22Rv1 (cell line): ENCODE data around the gene TAF11L5.
"Not testable (repeated sequence)": the region's sequence is repeated elsewhere in the genome, so short reads cannot be mapped to it uniquely, and the experiment has no call there.

Source experiments
- H3K27ac ChIP-seq: fragments of 450-650 bp; 2 replicates; pipeline ENCODE4 v1.5.1; 2017
- CTCF ChIP-seq: fragments of 450-650 bp; IDR thresholded peaks from 2 replicates; pipeline ENCODE4 v1.5.1; 2017; ENCODE audit warnings: mild to moderate bottlenecking
- ZFX ChIP-seq: fragments of 450-650 bp; IDR thresholded peaks from 2 replicates; pipeline ENCODE4 v1.6.1; 2017; ENCODE audit warnings: antibody characterized with exemption, borderline replicate concordance

TAF11L5 gene

GRCh38 chr5:17524935-17525334 lies at the start of gene TAF11L5:
Gene TAF11L5 (plus strand): TSS chr5:17525235.
- H3K27ac ChIP-seq, result not testable (repeated sequence)

- no peak for TF ChIP-seq CTCF
- no peak for TF ChIP-seq ZFX
- no peak overlapping the region for H3K27ac ChIP-seq
These were observed 48.0 kb upstream of the TAF11L5 start for GRCh38 chr5:17477043-17477442.

- H3K27ac ChIP-seq, result no peak overlapping the region
These were observed 47.3 kb upstream of the TAF11L5 start for GRCh38 chr5:17477573-17478265.

GRCh38 chr5:17481378-17481777 lies 43.7 kb upstream of the TAF11L5 start:
- no peak overlapping the region for H3K27ac ChIP-seq
- TF ChIP-seq CTCF, result no peak
- TF ChIP-seq ZFX, result no peak

More at GRCh38 chr5:17477573-17478265, 47.3 kb upstream of the TAF11L5 start:
- TF ChIP-seq CTCF, result no peak
- TF ChIP-seq ZFX, result no peak

GRCh38 chr5:17482790-17483189 lies 42.2 kb upstream of the TAF11L5 start:
- no peak overlapping the region for H3K27ac ChIP-seq
- no peak for TF ChIP-seq CTCF
- TF ChIP-seq ZFX, result no peak

GRCh38 chr5:17486464-17487173 lies 38.4 kb upstream of the TAF11L5 start:
- not testable (repeated sequence) for H3K27ac ChIP-seq

GRCh38 chr5:17487174-17487512 lies 37.9 kb upstream of the TAF11L5 start:
- TF ChIP-seq ZFX (no peak), CTCF (no peak)
- H3K27ac ChIP-seq, result no peak overlapping the region

GRCh38 chr5:17491257-17491656 lies 33.8 kb upstream of the TAF11L5 start:
- not testable (repeated sequence) for H3K27ac ChIP-seq

GRCh38 chr5:17492770-17493169 lies 32.3 kb upstream of the TAF11L5 start:
- H3K27ac ChIP-seq, result no peak overlapping the region
- no peak for TF ChIP-seq CTCF
- no peak for TF ChIP-seq ZFX
